IPS-18c (cell line): ENCODE results near the gene RS1.

Source experiments
- H3K4me3 ChIP-seq: 2 replicates; pipeline ENCODE4 v1.7.0; 2013; ENCODE audit warnings: low read depth, mild to moderate bottlenecking, low read length, moderate library complexity; ENCODE audit not compliant: insufficient read depth
- H3K9me3 ChIP-seq: one replicate; pipeline ENCODE4 v1.6.1; 2013; ENCODE audit warnings: mild to moderate bottlenecking, low read length, moderate library complexity; ENCODE audit not compliant: control insufficient read depth, insufficient read depth

RS1 gene

DNA sequence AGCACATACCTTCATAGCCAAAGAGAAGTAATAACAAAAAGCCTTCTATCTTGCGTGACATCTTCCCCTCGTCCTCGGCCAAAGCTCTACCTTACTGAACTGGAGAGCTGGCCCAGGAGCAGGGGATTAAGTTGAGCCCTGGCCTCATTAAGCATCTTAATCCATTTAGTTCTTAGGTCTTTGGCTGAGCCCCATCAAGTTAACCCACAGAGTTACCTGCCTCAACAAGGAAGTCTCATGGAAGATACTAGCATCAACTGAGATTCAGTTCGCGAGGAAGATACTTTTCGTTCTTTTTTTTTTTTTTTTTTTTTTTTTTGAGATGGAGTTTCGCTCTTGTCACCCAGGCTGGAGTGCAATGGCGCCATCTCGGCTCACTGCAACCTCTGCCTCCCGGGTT is at the start of gene RS1:
Gene RS1 (minus strand): TSS at position 101 of the 400 bp plus-strand sequence. CDS start 40 bp downstream, at position 61.
- Histone ChIP-seq H3K4me3 (no peak within 1 kb of the TSS), H3K9me3 (peaks cover 9% of the 10 kb centered on the region)

GRCh38 chrX:18719852-18720251 is 47.9 kb upstream of the RS1 start:
- Histone ChIP-seq H3K9me3 (peaks cover 3% of the 10 kb centered on the region), H3K4me3 (no peak overlapping the region)

DNA sequence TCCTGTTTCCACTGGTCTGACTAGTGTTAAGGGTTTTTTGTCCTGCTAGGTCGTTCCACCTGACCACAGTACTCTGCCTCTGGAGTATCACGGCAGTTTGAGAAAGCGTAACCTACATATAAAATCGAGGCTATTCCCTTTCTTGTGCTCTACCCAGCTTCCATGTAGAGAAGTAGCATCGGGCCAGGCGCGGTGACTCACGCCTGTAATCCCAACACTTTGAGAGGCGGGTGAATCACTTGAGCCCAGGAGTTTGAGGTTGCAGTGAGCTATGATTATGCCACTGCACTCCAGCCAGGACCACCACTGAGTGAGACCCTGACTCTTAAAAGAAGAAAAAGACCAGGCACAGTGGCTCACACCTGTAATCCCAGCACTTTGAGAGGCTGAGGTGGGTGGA is 43.0 kb upstream of the RS1 start:
- H3K4me3 ChIP-seq, result no peak overlapping the region
- peaks cover 2% of the 10 kb centered on the region for H3K9me3 ChIP-seq

DNA sequence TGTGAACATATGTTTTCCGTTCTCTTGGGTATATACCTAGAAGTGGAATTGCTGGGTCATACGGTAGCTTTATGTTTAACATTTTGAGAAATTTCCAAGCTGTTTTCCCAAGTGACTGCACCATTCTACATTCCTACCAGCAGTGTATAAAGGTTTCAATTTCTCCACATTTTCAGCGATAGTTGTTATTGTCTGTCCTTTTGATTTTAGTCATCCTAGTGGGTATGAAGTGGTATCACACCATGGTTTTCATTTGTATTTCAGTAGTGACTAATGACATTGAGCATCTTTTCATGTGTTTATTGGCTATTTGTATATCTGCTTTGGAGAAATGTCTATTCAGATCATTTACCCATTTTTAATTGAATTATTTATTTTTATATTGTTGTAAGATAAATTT is 37.9 kb upstream of the RS1 start:
- Histone ChIP-seq H3K4me3 (no peak overlapping the region), H3K9me3 (peaks cover 12% of the 10 kb centered on the region)

- H3K9me3 ChIP-seq, result peaks cover 14% of the 10 kb centered on the region
- H3K4me3 ChIP-seq, result no peak within 1 kb of the TSS
Observed at GRCh38 chrX:18707426-18708049, 35.6 kb upstream of the RS1 start, which contains the start of gene PPEF1. PPEF1 (plus strand) TSS chrX:18707645; CDS start chrX:18707781, 136 bp downstream.

GRCh38 chrX:18702362-18703195 is 30.7 kb upstream of the RS1 start:
- H3K9me3 ChIP-seq, result peaks cover 21% of the 10 kb centered on the region
- H3K4me3 ChIP-seq, result no peak overlapping the region

DNA sequence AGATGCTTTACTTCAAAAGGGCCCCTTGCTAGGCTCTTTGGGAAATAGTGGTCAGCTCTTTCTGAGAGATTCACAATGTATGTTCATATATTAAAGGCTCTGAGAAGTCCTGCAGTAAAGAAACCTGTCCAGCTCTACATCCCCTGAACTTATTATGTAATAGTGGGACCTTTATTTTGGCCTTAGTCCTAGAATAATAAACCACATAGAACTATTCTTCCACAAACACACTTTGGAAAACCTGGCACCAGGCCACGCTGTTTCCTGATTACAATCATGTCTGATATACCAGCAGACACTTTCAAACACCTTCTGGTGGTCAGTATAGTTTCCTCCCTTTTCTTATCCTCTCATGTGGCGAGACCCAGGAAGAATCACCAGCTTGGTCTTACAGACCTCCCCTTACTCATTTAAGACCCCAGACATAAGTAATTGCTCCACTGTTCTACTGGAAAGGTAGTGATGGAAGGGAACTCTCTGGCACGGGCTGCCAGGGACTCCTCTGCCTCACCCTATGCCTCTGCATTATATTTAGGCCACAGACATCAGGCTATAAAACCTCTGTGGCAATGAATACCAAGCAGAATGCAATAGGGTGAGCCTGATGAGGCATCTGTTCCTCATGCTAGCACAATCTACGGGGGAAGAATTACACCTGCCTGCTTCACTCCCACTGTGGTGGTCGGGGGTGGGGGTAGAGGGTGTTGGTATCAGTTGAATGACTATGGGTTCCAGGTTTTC is 29.9 kb upstream of the RS1 start:
- peaks cover 17% of the 10 kb centered on the region for H3K9me3 ChIP-seq
- H3K4me3 ChIP-seq, result no peak overlapping the region

GRCh38 chrX:18698737-18699650 is 27.1 kb upstream of the RS1 start:
- H3K9me3 ChIP-seq, result peaks cover 11% of the 10 kb centered on the region
- no peak overlapping the region for H3K4me3 ChIP-seq

DNA sequence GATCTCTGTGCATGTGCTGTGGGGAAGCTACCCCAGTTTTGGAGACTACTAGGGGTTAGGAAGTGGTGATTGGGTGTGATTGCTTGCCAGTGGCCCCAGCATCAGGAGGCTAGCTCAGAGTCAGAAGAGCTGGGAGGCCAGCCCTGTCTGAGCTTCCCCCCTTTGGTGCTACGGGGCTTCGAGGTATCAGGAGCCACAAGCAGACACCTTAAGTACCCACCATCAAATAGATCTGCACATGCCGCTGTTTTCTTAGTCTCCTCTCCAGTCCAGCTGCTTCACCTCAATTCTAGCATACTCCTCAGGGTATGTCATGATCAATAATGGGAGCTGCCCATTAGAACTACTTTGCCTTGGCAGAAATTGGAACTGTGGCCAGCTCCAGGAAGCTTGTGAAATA is 24.7 kb upstream of the RS1 start:
- peaks cover 10% of the 10 kb centered on the region for H3K9me3 ChIP-seq
- H3K4me3 ChIP-seq, result no peak overlapping the region

DNA sequence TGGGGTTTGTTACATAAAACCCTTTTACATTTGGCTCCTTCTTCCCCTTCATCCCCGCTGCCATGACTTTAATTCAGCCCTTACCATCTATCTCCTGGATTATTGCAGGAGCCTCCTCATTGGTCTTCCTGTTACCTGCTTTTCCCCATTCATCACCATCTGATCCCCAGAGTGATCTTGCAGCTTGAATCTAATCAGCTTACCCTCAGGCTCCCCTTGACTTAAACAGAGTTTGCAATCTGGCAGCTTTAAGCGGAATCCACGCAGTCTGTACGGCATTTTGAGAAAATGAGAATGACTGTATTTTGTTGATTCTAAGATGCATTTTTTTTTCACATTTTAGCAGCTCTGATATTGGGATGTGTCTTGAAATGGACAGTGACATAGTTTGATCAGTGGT is 20.6 kb upstream of the RS1 start:
- peaks cover 5% of the 10 kb centered on the region for H3K9me3 ChIP-seq
- no peak overlapping the region for H3K4me3 ChIP-seq

DNA sequence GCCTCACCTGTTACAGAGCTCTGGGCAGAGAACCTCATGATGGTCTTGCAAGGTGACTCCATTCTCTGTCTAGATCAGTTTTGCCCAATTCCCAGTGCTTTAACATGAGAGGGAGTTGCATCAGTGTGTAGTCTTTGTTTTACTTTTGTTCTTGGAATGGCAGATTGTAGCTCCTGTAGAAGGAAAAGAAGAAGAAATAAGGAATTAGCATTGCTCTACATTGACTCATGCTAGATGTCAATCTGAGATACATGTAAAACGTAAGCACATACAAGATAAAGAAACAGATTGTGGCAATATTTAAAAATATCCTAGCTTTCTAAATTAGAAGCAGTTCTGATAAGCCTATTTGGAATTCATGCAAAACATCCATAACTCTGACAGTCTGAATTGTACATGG is 19.5 kb upstream of the RS1 start:
- Histone ChIP-seq H3K9me3 (peaks cover 5% of the 10 kb centered on the region), H3K4me3 (no peak overlapping the region)

- Histone ChIP-seq H3K4me3 (no peak overlapping the region), H3K9me3 (peaks cover 5% of the 10 kb centered on the region)
Observed at GRCh38 chrX:18687856-18688495, 16.1 kb upstream of the RS1 start.

GRCh38 chrX:18682979-18683387 is 11.1 kb upstream of the RS1 start:
- Histone ChIP-seq H3K4me3 (no peak overlapping the region), H3K9me3 (peaks cover 3% of the 10 kb centered on the region)

GRCh38 chrX:18681996-18682395 is 10.1 kb upstream of the RS1 start:
- peaks cover 7% of the 10 kb centered on the region for H3K9me3 ChIP-seq
- H3K4me3 ChIP-seq, result no peak overlapping the region

- peaks cover 13% of the 10 kb centered on the region for H3K9me3 ChIP-seq
- H3K4me3 ChIP-seq, result no peak overlapping the region
Observed at GRCh38 chrX:18677161-18677869, 5.4 kb upstream of the RS1 start.

DNA sequence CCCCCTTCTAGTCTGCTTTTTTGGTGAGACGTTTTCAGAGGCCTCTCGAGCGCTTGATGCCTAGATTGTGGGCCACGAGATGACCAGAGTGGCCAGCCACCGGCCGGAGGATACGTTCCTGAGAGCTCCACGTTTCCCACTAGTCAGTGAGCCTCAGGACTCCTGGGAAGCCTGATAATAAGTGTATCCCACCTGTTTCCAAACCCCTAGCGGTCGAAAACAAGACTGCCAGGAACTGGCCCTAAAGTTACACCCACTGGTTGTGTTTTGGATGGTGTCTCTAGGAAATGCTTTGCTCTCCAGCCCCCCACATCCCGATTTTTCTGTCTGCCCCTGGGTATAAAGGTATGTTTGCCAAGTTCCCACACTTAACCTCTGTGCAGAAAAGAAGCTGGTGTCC is 4.6 kb upstream of the RS1 start:
- Histone ChIP-seq H3K4me3 (no peak overlapping the region), H3K9me3 (peaks cover 13% of the 10 kb centered on the region)
